GM12892 (cell line): ENCODE data around the gene SMPD3.

Source experiments
- POLR2A ChIP-seq: IDR thresholded peaks from 2 replicates; pipeline ENCODE4 v1.6.1; 2011; ENCODE audit warnings: low read depth, low read length, control low read depth
- POLR2AphosphoS5 ChIP-seq: IDR thresholded peaks from 2 replicates; pipeline ENCODE4 v1.6.1; 2011; ENCODE audit warnings: low read depth, low read length, control low read depth

- TF ChIP-seq POLR2AphosphoS5 = no peak
- no peak for TF ChIP-seq POLR2A
Observed at GRCh38 chr16:68338326-68339119, 109.8 kb downstream of the SMPD3 start.
